Purkinje cell (primary cell): ENCODE measurements around the gene TUBGCP4. TPM values are rescaled to one million over a fixed set of nuclear protein-coding genes. Genes with fewer than 3 reads are reported as not detected.

Experiments used
- polyA plus RNA-seq: library from polyadenylated mRNA; unstranded; fragments of >200 nt; fragmentation: Nextera tagmentation; gene quantifications from 2 replicates; pipeline ENCODE4 v1.2.1, GENCODE V29; 2014

Gene TUBGCP4
- 22.4 and 24.3 TPM in 2 replicates for polyA plus RNA-seq

GRCh38 chr15:43370975-43371974 is at the start of gene TUBGCP4, which contains the start of gene ZSCAN29:
TSS of gene TUBGCP4 (plus strand) at chr15:43371101. CDS start at chr15:43371355, 254 bp downstream.
TSS of gene ZSCAN29 (minus strand) at chr15:43371043. CDS start at chr15:43369913, 1,130 bp downstream.

GRCh38 chr15:43329960-43330779 is 40.7 kb upstream of the TUBGCP4 start, which contains the start of gene LCMT2:
TSS of gene LCMT2 (minus strand) at chr15:43330573. CDS start at chr15:43330489, 84 bp downstream.

Other genes starting within 250 kb of the TUBGCP4 start
- gene TMEM62, start 237.5 kb upstream of the TUBGCP4 start, polyA plus RNA-seq, result 8.7 and 14.8 TPM in 2 replicates
- 133 and 186 TPM in 2 replicates for gene CCNDBP1, start 185.7 kb upstream of the TUBGCP4 start, polyA plus RNA-seq
- not detected in 2 replicates for gene EPB42, start 150.1 kb upstream of the TUBGCP4 start, polyA plus RNA-seq
- gene TGM5, start 104.2 kb upstream of the TUBGCP4 start, polyA plus RNA-seq, result 0.24 TPM in 1 of 2 replicates, not detected in the other
- gene TGM7, start 68.8 kb upstream of the TUBGCP4 start, polyA plus RNA-seq, result not detected in 2 replicates
- gene LCMT2, start 40.5 kb upstream of the TUBGCP4 start, polyA plus RNA-seq, result 1.9 and 3.5 TPM in 2 replicates
- gene ZSCAN29, start 58 bp upstream of the TUBGCP4 start, polyA plus RNA-seq, result 2.5 and 2.6 TPM in 2 replicates
- gene TP53BP1, start 122.1 kb downstream of the TUBGCP4 start, polyA plus RNA-seq, result 18.8 and 30.5 TPM in 2 replicates
- 27.2 and 34.5 TPM in 2 replicates for gene MAP1A, start 146.5 kb downstream of the TUBGCP4 start, polyA plus RNA-seq
- 6.4 and 6.9 TPM in 2 replicates for gene PPIP5K1, start 219.1 kb downstream of the TUBGCP4 start, polyA plus RNA-seq
- 73.4 and 92.8 TPM in 2 replicates for gene CKMT1B, start 222.9 kb downstream of the TUBGCP4 start, polyA plus RNA-seq
- gene STRC, start 247.7 kb downstream of the TUBGCP4 start, polyA plus RNA-seq, result 0.69 and 1.5 TPM in 2 replicates